Right atrium auricular region (tissue), 2 donors: Measurements from ENCODE around the gene TMEM80. TPM values are rescaled to one million over a fixed set of nuclear protein-coding genes. Genes with fewer than 3 reads are reported as not detected.
"Not testable (repeated sequence)": the region's sequence is repeated elsewhere in the genome, so short reads cannot be mapped to it uniquely, and the experiment has no call there.

Experiments
- DNase-seq: peaks from one replicate; pipeline ENCODE4 v3.0.0-alpha.2; 2019; ENCODE audit warnings: low spot score
- H3K27ac ChIP-seq, 2 donors: fragments of 200-600 bp; sonication (generic); 1 replicate in 1 of 2; 2 replicates in 1 of 2; pipeline ENCODE4 v1.5.1; 2016 to 2019
- H3K27me3 ChIP-seq, 2 donors: fragments of 200-600 bp; sonication (generic); one replicate each; pipeline versions ENCODE4 v1.5.1 to v1.6.0; 2017 to 2019
- H3K36me3 ChIP-seq: fragments of 200-600 bp; sonication (generic); one replicate; pipeline ENCODE4 v1.5.1; 2016
- H3K4me1 ChIP-seq, 2 donors: fragments of 200-600 bp; sonication (generic); one replicate each; pipeline versions ENCODE4 v1.5.1 to v1.6.0; 2017 to 2019
- H3K4me3 ChIP-seq, 2 donors: fragments of 200-600 bp; sonication (generic); 1 replicate in 1 of 2; 2 replicates in 1 of 2; pipeline ENCODE4 v1.5.1; 2017 to 2019; ENCODE audit warnings: mild to moderate bottlenecking in 1 of 2, moderate library complexity in 1 of 2
- H3K9me3 ChIP-seq, 2 donors: fragments of 200-600 bp; sonication (generic); one replicate each; pipeline ENCODE4 v1.5.1; 2019
- total RNA-seq, 2 donors: library from RNA; depleted of rRNA; stranded (reverse); fragments of >200 nt; gene quantifications; one replicate each; pipeline ENCODE4 v1.1.0, GENCODE V29; 2016
- TF ChIP-seq, protein P1 (sequence below), 2 donors: fragments of 200-600 bp; sonication (generic); IDR thresholded peaks; one replicate each; pipeline ENCODE4 v1.5.1; 2019; ENCODE audit warnings: antibody characterized with exemption in 2 of 2

The TMEM80 gene
- total RNA-seq, 2 donors from 2014 or later = 12.5 to 20.7 TPM

DNA sequence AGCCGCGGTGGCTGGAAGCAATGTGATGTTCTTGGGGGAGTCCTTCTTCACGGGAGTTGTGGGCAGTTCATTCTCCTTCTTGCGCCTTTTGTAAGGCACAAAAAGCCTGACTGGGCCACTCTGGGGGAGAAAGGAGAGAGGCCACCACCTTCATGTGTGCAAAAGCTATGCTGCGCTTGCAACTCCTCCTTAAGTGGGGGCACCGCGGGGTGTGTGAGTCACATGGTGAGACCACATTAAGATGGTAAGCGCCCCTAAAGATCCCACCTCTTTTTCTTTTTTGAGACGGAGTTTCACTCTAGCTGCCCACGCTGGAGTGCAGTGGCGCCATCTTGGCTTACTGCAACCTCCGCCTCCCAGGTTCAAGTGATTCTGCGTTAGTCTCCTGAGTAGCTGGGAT lies 14.6 kb upstream of the TMEM80 start:
- Histone ChIP-seq H3K4me1 (no peaks in the 10 kb centered on the region), H3K27me3 (no peaks in the 10 kb centered on the region), H3K9me3 (no peaks in the 10 kb centered on the region), H3K4me3 (no peak overlapping the region), H3K36me3 (peaks cover 43% of the 10 kb centered on the region), H3K27ac (no peak overlapping the region)
- DNase-seq = no peak
- TF ChIP-seq, protein P1, sequence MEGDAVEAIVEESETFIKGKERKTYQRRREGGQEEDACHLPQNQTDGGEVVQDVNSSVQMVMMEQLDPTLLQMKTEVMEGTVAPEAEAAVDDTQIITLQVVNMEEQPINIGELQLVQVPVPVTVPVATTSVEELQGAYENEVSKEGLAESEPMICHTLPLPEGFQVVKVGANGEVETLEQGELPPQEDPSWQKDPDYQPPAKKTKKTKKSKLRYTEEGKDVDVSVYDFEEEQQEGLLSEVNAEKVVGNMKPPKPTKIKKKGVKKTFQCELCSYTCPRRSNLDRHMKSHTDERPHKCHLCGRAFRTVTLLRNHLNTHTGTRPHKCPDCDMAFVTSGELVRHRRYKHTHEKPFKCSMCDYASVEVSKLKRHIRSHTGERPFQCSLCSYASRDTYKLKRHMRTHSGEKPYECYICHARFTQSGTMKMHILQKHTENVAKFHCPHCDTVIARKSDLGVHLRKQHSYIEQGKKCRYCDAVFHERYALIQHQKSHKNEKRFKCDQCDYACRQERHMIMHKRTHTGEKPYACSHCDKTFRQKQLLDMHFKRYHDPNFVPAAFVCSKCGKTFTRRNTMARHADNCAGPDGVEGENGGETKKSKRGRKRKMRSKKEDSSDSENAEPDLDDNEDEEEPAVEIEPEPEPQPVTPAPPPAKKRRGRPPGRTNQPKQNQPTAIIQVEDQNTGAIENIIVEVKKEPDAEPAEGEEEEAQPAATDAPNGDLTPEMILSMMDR (IDR thresholded peaks at IDR 0.05) = no peak

DNA sequence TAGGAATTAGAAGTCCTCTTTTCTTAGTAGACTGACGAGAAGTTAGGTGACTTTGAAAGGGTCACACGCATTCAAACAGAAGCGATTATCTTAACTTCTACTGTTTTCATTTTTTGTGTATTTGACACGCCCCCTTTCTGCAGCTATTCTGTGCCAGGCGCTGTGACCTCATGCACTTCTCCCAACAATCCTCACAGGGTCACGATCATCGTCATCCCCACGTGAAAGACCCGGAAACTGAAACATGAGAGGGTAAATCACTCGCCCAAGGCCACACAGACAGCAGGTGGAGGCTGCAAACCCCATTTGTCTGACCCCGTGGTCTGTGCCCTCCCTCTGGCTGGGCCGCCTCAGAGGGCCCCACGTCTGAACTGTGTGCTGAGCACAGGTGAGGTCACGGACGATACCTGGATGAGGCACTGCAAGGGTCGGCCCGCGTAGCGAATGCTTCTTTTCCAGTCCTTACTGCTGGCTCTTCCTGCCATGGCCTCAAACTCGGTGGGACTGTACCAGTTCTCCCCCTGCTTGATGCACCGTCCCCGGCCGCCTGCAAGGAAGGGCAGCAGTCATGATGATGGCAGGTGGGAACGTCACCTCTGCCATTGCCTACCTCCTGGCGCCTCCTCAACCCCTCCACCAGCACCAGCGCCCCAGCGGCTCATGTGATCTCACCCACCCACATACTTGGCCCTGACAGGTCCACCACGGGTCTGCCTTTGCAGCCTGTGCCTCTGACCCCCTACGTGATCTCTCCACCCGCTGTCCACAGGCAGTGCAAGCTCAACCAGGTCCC lies 9.0 kb upstream of the TMEM80 start:
- TF ChIP-seq, protein P1 (IDR thresholded peaks at IDR 0.05) = no peak
- H3K9me3 ChIP-seq = no peaks in the 10 kb centered on the region
- H3K4me3 ChIP-seq = no peak overlapping the region
- DNase-seq = no peak
- H3K27me3 ChIP-seq = no peaks in the 10 kb centered on the region
- H3K27ac ChIP-seq = no peak overlapping the region
- peaks cover 56% of the 10 kb centered on the region for H3K36me3 ChIP-seq
- H3K4me1 ChIP-seq = no peaks in the 10 kb centered on the region

DNA sequence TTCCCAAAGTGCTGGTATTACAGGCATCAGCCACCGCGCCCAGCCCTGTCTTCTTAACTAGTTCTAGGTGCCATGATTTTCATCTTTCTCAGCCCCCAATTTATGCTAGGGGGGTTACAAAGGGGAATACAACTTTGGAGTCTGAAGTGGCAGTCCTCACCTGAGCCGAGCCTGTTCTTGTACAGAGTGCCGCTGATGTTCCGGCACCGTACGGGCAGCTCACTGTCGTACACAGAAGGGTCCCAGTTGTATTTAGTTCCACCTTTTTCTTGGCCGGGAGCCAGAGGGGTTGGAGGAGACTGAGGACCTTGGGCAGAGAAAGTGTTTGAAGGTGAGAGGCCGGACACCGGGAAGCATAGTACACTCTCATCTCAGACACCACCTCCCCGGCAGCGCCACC lies 7.9 kb upstream of the TMEM80 start:
- Histone ChIP-seq H3K9me3 (no peaks in the 10 kb centered on the region), H3K27ac (no peak overlapping the region), H3K4me3 (no peak overlapping the region), H3K27me3 (no peaks in the 10 kb centered on the region), H3K4me1 (no peaks in the 10 kb centered on the region), H3K36me3 (peaks cover 49% of the 10 kb centered on the region)
- no peak for DNase-seq
- TF ChIP-seq, protein P1 (IDR thresholded peaks at IDR 0.05) = no peak

DNA sequence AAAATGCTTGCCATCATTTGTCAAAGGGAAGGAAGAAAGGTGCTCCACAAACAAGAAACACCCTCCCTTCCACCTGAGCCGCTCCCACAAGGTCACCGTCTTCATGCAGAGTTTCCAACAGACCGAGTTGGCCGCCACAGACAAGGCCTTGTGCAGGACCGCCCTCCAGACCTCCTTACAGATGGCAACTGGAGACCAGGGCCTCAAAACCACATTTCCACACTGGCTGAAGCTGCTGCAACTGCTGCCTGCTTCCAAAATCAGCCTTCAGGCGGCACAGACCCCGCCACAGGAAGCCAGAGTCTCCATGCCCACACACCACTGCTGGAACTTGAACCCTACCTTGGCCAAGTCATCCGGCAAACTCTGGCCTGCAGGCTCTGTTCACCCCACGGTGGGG lies 6.9 kb upstream of the TMEM80 start:
- DNase-seq = no peak

DNA sequence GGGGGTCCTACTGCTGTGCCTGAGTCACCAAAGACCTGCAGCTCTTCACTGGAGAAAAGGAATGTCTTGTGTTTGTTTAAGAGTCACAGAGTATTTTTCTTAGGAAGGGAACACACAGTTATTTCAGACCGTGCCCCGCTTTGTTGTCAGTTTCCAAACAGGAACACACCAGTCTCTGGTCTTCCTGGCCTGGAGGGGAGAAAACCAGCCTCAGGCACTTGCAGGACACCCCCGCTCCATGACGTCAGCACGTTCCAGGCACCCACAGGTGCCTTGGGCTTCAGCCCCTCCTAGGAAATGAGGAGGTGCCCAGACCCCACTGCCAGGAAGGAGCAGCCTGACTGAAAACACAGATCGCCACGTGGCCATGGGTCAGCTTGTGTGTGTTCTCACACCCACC lies 6.0 kb upstream of the TMEM80 start:
- H3K4me3 ChIP-seq = no peak overlapping the region
- no peak overlapping the region for H3K27ac ChIP-seq
- H3K27me3 ChIP-seq = no peaks in the 10 kb centered on the region
- H3K36me3 ChIP-seq = peaks cover 40% of the 10 kb centered on the region
- no peak for DNase-seq
- TF ChIP-seq, protein P1 (IDR thresholded peaks at IDR 0.05) = no peak
- no peaks in the 10 kb centered on the region for H3K9me3 ChIP-seq
- peaks cover 0 to 16% of the 10 kb centered on the region in 2 donors for H3K4me1 ChIP-seq

More for the DNA sequence above, 6.9 kb upstream of the TMEM80 start:
- H3K9me3 ChIP-seq = no peaks in the 10 kb centered on the region
- H3K4me1 ChIP-seq = peaks cover 0 to 6% of the 10 kb centered on the region in 2 donors
- no peaks in the 10 kb centered on the region for H3K27me3 ChIP-seq
- TF ChIP-seq, protein P1 (IDR thresholded peaks at IDR 0.05) = no peak
- peaks cover 44% of the 10 kb centered on the region for H3K36me3 ChIP-seq
- H3K27ac ChIP-seq = no peak overlapping the region
- no peak overlapping the region for H3K4me3 ChIP-seq

DNA sequence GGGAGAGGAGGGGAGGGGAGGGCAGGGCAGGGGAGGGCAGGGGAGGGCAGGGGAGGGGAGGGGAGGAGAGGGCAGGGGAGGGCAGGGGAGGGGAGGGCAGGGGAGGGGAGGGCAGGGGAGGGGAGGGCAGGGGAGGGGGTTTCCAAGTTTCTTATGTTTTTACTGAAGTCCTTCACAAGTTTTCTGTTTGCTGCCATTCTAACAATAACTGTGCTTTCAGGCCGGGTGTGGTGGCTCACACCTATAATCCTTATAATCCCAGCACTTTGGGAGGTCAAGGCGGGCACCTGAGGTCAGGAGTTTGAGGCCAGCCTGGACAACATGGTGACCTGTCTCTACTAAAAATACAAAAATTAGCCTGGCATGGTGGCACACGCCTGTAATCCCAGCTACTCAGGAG lies 5.4 kb upstream of the TMEM80 start:
- peaks cover 0 to 16% of the 10 kb centered on the region in 2 donors for H3K4me1 ChIP-seq
- DNase-seq, H3K27me3 ChIP-seq, H3K27ac ChIP-seq, H3K9me3 ChIP-seq, H3K4me3 ChIP-seq: not testable (repeated sequence)
- H3K36me3 ChIP-seq = peaks cover 35% of the 10 kb centered on the region
